Dendritic cell treated with granulocyte-macrophage colony-stimulating factor and Interleukin-4, amounts not matched to agents 40 ng/mL and 50 ng/mL, for 4 days (primary cell): ENCODE data around the gene PARD3.
"Not testable (repeated sequence)": the region's sequence is repeated elsewhere in the genome, so short reads cannot be mapped to it uniquely, and the experiment has no call there.

Experiments used
- H3K27ac Mint-ChIP-seq: one replicate; pipeline ENCODE4 v1.8.0; 2022; ENCODE audit warnings: mild to moderate bottlenecking, mixed read lengths
- H3K27me3 Mint-ChIP-seq: one replicate; pipeline ENCODE4 v1.8.0; 2022; ENCODE audit warnings: mild to moderate bottlenecking, mixed read lengths
- H3K36me3 Mint-ChIP-seq: one replicate; pipeline ENCODE4 v1.8.0; 2022; ENCODE audit warnings: low read depth, mixed read lengths
- H3K4me1 Mint-ChIP-seq: one replicate; pipeline ENCODE4 v1.8.0; 2022; ENCODE audit warnings: low read depth, mixed read lengths
- H3K4me3 Mint-ChIP-seq: one replicate; pipeline ENCODE4 v1.8.0; 2022; ENCODE audit warnings: mild to moderate bottlenecking, moderate library complexity, mixed read lengths
- H3K9me3 Mint-ChIP-seq: one replicate; pipeline ENCODE4 v1.8.0; 2022; ENCODE audit warnings: mixed read lengths
- intact Hi-C: fragments of 100-400 bp; cut with micrococcal nuclease; formaldehyde crosslinking; loops from one replicate; pipeline ENCODE4 v1.15.0; 2022

Gene PARD3

DNA sequence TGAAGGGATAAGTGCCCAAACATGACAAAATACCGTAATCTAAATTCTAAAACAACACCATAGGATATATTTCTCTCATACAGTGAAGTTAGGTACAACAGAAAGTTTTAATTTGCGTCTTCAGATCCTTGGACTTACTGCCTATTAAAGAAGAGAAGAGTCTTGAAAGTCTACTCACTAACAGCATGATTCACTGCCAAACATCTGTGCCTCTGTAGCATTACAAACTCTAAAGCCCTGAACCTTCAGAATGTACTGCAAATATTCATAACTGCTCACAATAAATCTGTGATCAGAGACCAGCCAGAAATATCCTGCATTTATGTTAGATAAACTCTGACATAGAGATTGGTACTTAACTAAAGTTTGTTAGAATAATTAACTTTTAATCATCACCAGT lies 365.3 kb downstream of the PARD3 start:
- Mint-ChIP-seq H3K36me3 (no peaks in the 10 kb centered on the region), H3K9me3 (no peaks in the 10 kb centered on the region), H3K27ac (no peak overlapping the region), H3K27me3 (no peaks in the 10 kb centered on the region), H3K4me3 (no peak overlapping the region), H3K4me1 (no peaks in the 10 kb centered on the region)
- intact Hi-C loops: no loop called here

DNA sequence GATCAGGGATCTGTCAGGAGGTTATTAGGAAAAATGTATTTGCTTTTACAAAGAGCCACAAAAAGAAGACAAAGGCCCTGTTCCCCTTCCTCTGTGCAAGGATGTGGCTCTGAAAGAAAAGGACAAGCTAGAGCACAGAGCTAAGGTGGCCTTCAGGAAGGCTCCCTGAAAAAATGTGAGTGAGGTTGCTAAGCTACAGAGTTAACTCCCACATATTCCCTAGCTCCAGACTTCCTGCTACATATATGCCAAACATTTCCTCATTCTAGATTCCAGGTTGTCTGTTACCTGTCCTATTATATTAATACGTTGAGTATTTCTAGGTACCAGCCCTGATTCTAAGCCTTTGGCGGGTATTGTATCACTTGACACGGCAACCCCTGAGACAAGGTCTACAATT lies 369.0 kb downstream of the PARD3 start:
- Mint-ChIP-seq H3K9me3 (no peaks in the 10 kb centered on the region), H3K27me3 (no peaks in the 10 kb centered on the region), H3K4me1 (no peaks in the 10 kb centered on the region), H3K4me3 (no peak overlapping the region), H3K27ac (no peak overlapping the region), H3K36me3 (no peaks in the 10 kb centered on the region)
- intact Hi-C loops: no loop called here

GRCh38 chr10:34444223-34445183 lies 370.6 kb downstream of the PARD3 start:
- H3K36me3 Mint-ChIP-seq: no peaks in the 10 kb centered on the region
- H3K27me3 Mint-ChIP-seq: no peaks in the 10 kb centered on the region
- H3K4me1 Mint-ChIP-seq: no peaks in the 10 kb centered on the region
- no peak overlapping the region for H3K27ac Mint-ChIP-seq
- no peaks in the 10 kb centered on the region for H3K9me3 Mint-ChIP-seq
- intact Hi-C loops: no loop called here
- H3K4me3 Mint-ChIP-seq: no peak overlapping the region

DNA sequence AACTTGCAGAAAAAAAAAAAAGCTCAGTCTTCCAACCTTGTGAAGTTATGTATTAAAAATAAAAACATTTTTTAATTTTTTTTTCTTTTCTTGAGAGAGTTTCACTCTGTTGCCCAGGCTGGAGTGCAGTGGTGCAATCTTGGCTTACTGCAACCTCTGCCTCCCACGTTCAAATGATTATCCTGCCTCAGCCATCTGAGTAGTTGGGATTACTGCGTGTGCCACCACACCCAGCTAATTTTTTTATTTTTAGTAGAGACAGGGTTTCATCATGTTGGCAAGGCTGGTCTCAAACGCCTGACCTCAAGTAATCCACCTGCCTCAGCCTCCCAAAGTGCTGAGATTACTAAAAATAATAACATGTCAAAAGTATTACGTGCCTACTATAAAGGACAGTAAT lies 375.7 kb downstream of the PARD3 start:
- H3K9me3 Mint-ChIP-seq, H3K36me3 Mint-ChIP-seq, intact Hi-C loops, H3K27me3 Mint-ChIP-seq, H3K27ac Mint-ChIP-seq, H3K4me1 Mint-ChIP-seq, H3K4me3 Mint-ChIP-seq: not testable (repeated sequence)

GRCh38 chr10:34438741-34439140 lies 376.4 kb downstream of the PARD3 start:
- no peak overlapping the region for H3K4me3 Mint-ChIP-seq
- H3K36me3 Mint-ChIP-seq: no peaks in the 10 kb centered on the region
- no peak overlapping the region for H3K27ac Mint-ChIP-seq
- H3K9me3 Mint-ChIP-seq: no peaks in the 10 kb centered on the region
- H3K27me3 Mint-ChIP-seq: peaks cover 1% of the 10 kb centered on the region
- H3K4me1 Mint-ChIP-seq: no peaks in the 10 kb centered on the region
- intact Hi-C loops: no loop called here

GRCh38 chr10:34437906-34438305 lies 377.2 kb downstream of the PARD3 start:
- intact Hi-C loops: no loop called here
- H3K9me3 Mint-ChIP-seq: no peaks in the 10 kb centered on the region
- no peaks in the 10 kb centered on the region for H3K36me3 Mint-ChIP-seq
- H3K4me1 Mint-ChIP-seq: no peaks in the 10 kb centered on the region
- no peak overlapping the region for H3K4me3 Mint-ChIP-seq
- no peak overlapping the region for H3K27ac Mint-ChIP-seq
- H3K27me3 Mint-ChIP-seq: peaks cover 1% of the 10 kb centered on the region

DNA sequence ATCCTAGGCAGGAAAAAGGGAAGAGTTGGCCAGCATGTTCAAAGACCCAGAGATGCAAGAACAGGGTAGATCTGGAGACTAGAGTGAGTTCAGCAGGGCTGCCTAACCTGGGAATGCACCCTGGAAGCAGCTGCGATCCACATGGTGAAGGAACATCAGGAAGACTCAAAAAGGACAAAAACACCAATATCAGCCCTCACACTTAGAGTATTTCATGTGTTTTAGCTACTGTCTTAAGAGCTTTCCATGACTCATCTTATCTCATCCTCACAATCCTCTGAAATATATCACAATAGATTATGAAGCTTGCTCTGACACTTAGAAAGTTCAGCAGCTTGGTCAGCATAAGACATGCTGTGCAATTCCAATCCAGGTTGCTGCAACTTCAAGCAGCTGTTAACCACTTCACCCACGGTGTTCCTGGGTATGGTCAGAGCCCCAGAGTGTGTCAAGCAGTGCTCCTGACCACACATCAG lies 380.9 kb downstream of the PARD3 start:
- peaks cover 9% of the 10 kb centered on the region for H3K4me1 Mint-ChIP-seq
- no peak overlapping the region for H3K4me3 Mint-ChIP-seq
- peaks cover 1% of the 10 kb centered on the region for H3K27me3 Mint-ChIP-seq
- no peaks in the 10 kb centered on the region for H3K9me3 Mint-ChIP-seq
- H3K27ac Mint-ChIP-seq: no peak overlapping the region
- H3K36me3 Mint-ChIP-seq: no peaks in the 10 kb centered on the region
- intact Hi-C loops: no loop called here

GRCh38 chr10:34433241-34434076 lies 381.6 kb downstream of the PARD3 start:
- H3K4me3 Mint-ChIP-seq: no peak overlapping the region

GRCh38 chr10:34432589-34432988 lies 382.5 kb downstream of the PARD3 start:
- no peak overlapping the region for H3K27ac Mint-ChIP-seq
- H3K36me3 Mint-ChIP-seq: no peaks in the 10 kb centered on the region
- H3K4me1 Mint-ChIP-seq: peaks cover 9% of the 10 kb centered on the region
- peaks cover 4% of the 10 kb centered on the region for H3K9me3 Mint-ChIP-seq
- H3K4me3 Mint-ChIP-seq: no peak overlapping the region
- intact Hi-C loops: no loop called here
- peaks cover 1% of the 10 kb centered on the region for H3K27me3 Mint-ChIP-seq

More at GRCh38 chr10:34433241-34434076, 381.6 kb downstream of the PARD3 start:
- H3K9me3 Mint-ChIP-seq: no peaks in the 10 kb centered on the region
- H3K36me3 Mint-ChIP-seq: no peaks in the 10 kb centered on the region
- H3K4me1 Mint-ChIP-seq: peaks cover 9% of the 10 kb centered on the region
- no peak overlapping the region for H3K27ac Mint-ChIP-seq
- peaks cover 1% of the 10 kb centered on the region for H3K27me3 Mint-ChIP-seq
- intact Hi-C loops: no loop called here

DNA sequence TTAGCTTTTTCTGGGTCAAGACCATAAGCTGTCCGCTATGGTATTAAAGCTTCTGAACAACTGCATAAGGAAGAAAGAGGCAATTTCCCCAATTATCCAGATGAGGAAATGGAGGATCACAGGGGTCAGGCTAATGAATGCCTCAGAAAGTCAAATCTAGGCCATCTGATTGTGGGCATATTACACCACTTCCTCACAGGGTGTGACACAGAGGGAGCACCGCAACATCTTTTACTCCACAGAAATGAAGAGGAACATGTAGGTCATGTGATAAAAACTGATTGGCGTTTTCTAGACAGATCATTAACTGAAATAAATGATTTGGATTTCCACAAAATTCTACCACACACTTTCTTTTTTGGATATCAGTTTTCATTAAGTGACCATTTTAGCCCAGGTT lies 384.4 kb downstream of the PARD3 start:
- intact Hi-C loops: no loop called here
- Mint-ChIP-seq H3K36me3 (no peaks in the 10 kb centered on the region), H3K27ac (no peak overlapping the region), H3K4me1 (peaks cover 9% of the 10 kb centered on the region), H3K9me3 (peaks cover 18% of the 10 kb centered on the region), H3K4me3 (no peak overlapping the region), H3K27me3 (peaks cover 1% of the 10 kb centered on the region)

- no peak overlapping the region for H3K27ac Mint-ChIP-seq
- no peak overlapping the region for H3K4me3 Mint-ChIP-seq
- peaks cover 18% of the 10 kb centered on the region for H3K9me3 Mint-ChIP-seq
- intact Hi-C loops: no loop called here
- H3K36me3 Mint-ChIP-seq: no peaks in the 10 kb centered on the region
- H3K27me3 Mint-ChIP-seq: no peaks in the 10 kb centered on the region
- peaks cover 9% of the 10 kb centered on the region for H3K4me1 Mint-ChIP-seq
These were observed 386.6 kb downstream of the PARD3 start for GRCh38 chr10:34428501-34428900.

DNA sequence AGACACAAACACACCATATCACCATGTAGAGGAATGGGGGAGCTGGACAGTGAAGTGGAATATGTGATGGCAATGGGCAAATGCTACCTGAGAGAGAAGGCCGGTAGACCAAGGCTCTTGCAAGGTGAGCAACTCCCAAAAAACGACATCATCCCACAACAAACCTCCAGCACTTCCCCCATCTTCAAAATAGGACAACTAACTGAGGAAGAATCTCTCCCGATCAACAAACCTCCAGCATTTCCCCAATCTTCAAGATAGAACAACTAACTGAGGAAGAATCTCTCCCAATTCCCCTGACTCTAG lies 387.2 kb downstream of the PARD3 start:
- Mint-ChIP-seq H3K4me1 (peaks cover 9% of the 10 kb centered on the region), H3K27me3 (no peaks in the 10 kb centered on the region), H3K27ac (no peak overlapping the region), H3K4me3 (no peak overlapping the region), H3K36me3 (no peaks in the 10 kb centered on the region), H3K9me3 (peaks cover 18% of the 10 kb centered on the region)
- intact Hi-C loops: no loop called here

DNA sequence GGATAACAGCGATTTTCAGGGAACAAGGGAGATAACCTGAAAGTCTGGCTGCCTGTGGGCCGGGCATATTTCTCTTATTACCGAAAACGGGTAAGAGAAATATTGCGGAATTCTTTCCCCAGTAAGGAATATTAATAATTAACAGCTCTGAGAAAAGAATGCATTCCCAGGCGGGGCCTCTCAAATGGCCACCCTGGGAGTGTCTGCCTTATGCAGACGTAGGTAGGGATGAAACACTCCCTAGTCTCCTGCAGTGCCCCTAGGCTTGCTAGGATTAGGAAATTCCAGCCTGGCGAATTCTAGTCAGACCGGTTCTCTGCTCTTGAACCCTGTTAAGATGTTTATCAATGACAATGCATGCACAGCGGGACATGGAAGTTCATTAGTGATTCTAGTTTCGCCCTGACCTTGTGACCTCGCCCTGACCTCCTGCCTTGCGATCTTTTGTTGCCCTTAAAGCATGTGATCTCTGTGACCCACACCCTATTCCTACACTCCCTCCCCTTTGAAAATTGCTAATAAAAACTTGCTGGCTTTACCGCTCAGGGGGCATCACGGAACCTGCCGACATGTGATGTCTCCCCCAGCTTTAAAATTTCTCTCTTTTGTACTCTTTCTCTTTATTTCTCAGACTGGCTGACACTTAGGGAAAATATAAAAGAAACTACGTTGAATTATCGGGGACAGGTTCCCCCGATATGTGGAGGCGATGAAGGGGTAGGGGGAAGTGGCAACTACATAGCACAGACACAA lies 387.8 kb downstream of the PARD3 start:
- H3K9me3 Mint-ChIP-seq: peaks cover 18% of the 10 kb centered on the region
- H3K4me1 Mint-ChIP-seq, H3K27ac Mint-ChIP-seq, H3K27me3 Mint-ChIP-seq, H3K36me3 Mint-ChIP-seq, H3K4me3 Mint-ChIP-seq, intact Hi-C loops: not testable (repeated sequence)
